Ascending aorta (tissue), 2 donors: ENCODE results near the gene FITM1. TPM values are rescaled to one million over a fixed set of nuclear protein-coding genes. Genes with fewer than 3 reads are reported as not detected.

Source experiments
- DNase-seq, 2 donors: peaks; one replicate each; pipeline ENCODE4 v3.0.0-alpha.2; 2019; ENCODE audit warnings: low spot score in 2 of 2
- H3K27ac ChIP-seq, 2 donors: fragments of 200-600 bp; sonication (generic); one replicate each; pipeline ENCODE4 v1.5.1; 2016 to 2017; ENCODE audit warnings: mild to moderate bottlenecking in 1 of 2
- H3K27me3 ChIP-seq: fragments of 200-600 bp; sonication (generic); one replicate; pipeline ENCODE4 v1.5.1; 2017
- H3K36me3 ChIP-seq, 2 donors: fragments of 200-600 bp; sonication (generic); one replicate each; pipeline ENCODE4 v1.5.1; 2016
- H3K4me1 ChIP-seq, 2 donors: fragments of 200-600 bp; sonication (generic); one replicate each; pipeline ENCODE4 v1.5.1; 2016 to 2017; ENCODE audit warnings: mild to moderate bottlenecking in 1 of 2
- H3K4me3 ChIP-seq, 2 donors: fragments of 200-600 bp; sonication (generic); one replicate each; pipeline ENCODE4 v1.5.1; 2016 to 2017; ENCODE audit warnings: mild to moderate bottlenecking in 1 of 2
- H3K9me3 ChIP-seq, 2 donors: fragments of 200-600 bp; sonication (generic); one replicate each; pipeline ENCODE4 v1.5.1; 2016
- intact Hi-C: fragments of 100-400 bp; cut with DNase I; formaldehyde crosslinking; loops from one replicate; pipeline ENCODE4 v1.15.1; 2023
- total RNA-seq: library from RNA; depleted of rRNA; stranded (reverse); fragments of >200 nt; gene quantifications from one replicate; pipeline ENCODE4 v1.1.0, GENCODE V29; 2016
- TF ChIP-seq, protein P1 (sequence below), 3 experiments: fragments of 200-600 bp in 2 of 3; fragments of 450-650 bp in 1 of 3; sonication (generic) in 2 of 3; IDR thresholded peaks; one replicate each; pipeline ENCODE4 v1.5.1; 2016 to 2019; ENCODE audit warnings: antibody characterized with exemption in 3 of 3, mild to moderate bottlenecking in 1 of 3, moderate library complexity in 1 of 3

FITM1 gene
- total RNA-seq, 1 donor from 2014 or later = not detected

DNA sequence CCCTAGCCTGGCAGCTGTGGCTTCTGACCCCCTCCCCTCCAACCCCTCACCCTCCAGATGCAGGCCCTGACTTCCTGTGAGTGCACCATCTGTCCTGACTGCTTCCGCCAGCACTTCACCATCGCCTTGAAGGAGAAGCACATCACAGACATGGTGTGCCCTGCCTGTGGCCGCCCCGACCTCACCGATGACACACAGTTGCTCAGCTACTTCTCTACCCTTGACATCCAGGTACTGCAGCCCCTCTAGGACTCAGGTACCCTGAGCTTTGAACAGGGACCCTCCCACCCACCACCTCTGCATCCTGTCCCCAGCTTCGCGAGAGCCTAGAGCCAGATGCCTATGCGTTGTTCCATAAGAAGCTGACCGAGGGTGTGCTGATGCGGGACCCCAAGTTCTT, 24.6 kb downstream of the FITM1 start:
- Histone ChIP-seq H3K27me3 (no peaks in the 10 kb centered on the region), H3K27ac (no peak overlapping the region), H3K4me3 (no peak overlapping the region), H3K9me3 (no peaks in the 10 kb centered on the region), H3K4me1 (no peaks in the 10 kb centered on the region), H3K36me3 (peaks cover 57 to 85% of the 10 kb centered on the region in 2 donors)
- intact Hi-C loops = no loop called here
- no peak for DNase-seq
- TF ChIP-seq, protein P1, sequence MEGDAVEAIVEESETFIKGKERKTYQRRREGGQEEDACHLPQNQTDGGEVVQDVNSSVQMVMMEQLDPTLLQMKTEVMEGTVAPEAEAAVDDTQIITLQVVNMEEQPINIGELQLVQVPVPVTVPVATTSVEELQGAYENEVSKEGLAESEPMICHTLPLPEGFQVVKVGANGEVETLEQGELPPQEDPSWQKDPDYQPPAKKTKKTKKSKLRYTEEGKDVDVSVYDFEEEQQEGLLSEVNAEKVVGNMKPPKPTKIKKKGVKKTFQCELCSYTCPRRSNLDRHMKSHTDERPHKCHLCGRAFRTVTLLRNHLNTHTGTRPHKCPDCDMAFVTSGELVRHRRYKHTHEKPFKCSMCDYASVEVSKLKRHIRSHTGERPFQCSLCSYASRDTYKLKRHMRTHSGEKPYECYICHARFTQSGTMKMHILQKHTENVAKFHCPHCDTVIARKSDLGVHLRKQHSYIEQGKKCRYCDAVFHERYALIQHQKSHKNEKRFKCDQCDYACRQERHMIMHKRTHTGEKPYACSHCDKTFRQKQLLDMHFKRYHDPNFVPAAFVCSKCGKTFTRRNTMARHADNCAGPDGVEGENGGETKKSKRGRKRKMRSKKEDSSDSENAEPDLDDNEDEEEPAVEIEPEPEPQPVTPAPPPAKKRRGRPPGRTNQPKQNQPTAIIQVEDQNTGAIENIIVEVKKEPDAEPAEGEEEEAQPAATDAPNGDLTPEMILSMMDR (IDR thresholded peaks at IDR 0.05) = no peak

DNA sequence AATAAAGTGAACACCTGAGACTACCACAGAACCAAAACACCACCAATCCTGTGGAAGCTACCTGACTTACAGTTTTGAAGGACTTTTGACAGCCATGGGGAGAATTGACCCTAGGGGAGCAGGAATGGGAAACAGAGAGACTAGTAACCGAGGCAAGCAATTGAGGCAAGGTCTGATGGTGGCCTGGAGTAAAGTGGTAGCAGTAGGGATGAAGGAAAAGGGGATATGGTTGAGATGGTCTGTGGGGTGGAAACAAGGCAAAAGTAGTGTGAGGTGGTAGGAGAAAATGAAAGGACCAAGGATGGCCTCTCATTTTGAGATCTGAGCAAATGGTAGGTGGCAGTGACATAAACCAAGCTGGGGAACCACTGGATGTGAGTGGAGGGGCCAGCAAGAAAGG, 26.4 kb downstream of the FITM1 start:
- Histone ChIP-seq H3K4me3 (no peak overlapping the region), H3K36me3 (peaks cover 45 to 74% of the 10 kb centered on the region in 2 donors), H3K4me1 (no peaks in the 10 kb centered on the region), H3K27me3 (no peaks in the 10 kb centered on the region), H3K9me3 (no peaks in the 10 kb centered on the region), H3K27ac (no peak overlapping the region)
- TF ChIP-seq, protein P1 (IDR thresholded peaks at IDR 0.05) = no peak
- no peak for DNase-seq
- intact Hi-C loops = no loop called here

DNA sequence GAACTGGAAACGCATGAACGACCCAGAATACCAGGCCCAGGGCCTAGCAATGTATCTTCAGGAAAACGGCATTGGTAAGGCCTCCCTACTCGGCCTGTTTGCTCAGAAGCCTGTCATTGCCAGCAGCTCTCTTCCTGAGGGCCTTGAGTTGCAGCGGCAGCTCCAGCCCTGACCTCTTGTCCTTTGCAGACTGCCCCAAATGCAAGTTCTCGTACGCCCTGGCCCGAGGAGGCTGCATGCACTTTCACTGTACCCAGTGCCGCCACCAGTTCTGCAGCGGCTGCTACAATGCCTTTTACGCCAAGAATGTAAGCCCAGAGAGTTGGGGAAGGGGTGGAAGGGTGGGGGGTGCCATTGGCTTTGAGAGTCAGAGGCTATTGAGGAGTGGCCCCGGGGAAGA, 26.9 kb downstream of the FITM1 start:
- no peak overlapping the region for H3K4me3 ChIP-seq
- no peak for DNase-seq
- no peaks in the 10 kb centered on the region for H3K9me3 ChIP-seq
- H3K4me1 ChIP-seq = peaks cover under 1 to 4% of the 10 kb centered on the region in 2 donors
- no peak overlapping the region for H3K27ac ChIP-seq
- intact Hi-C loops = no loop called here
- H3K27me3 ChIP-seq = no peaks in the 10 kb centered on the region
- TF ChIP-seq, protein P1 (IDR thresholded peaks at IDR 0.05) = no peak
- H3K36me3 ChIP-seq = peaks cover 43 to 69% of the 10 kb centered on the region in 2 donors

DNA sequence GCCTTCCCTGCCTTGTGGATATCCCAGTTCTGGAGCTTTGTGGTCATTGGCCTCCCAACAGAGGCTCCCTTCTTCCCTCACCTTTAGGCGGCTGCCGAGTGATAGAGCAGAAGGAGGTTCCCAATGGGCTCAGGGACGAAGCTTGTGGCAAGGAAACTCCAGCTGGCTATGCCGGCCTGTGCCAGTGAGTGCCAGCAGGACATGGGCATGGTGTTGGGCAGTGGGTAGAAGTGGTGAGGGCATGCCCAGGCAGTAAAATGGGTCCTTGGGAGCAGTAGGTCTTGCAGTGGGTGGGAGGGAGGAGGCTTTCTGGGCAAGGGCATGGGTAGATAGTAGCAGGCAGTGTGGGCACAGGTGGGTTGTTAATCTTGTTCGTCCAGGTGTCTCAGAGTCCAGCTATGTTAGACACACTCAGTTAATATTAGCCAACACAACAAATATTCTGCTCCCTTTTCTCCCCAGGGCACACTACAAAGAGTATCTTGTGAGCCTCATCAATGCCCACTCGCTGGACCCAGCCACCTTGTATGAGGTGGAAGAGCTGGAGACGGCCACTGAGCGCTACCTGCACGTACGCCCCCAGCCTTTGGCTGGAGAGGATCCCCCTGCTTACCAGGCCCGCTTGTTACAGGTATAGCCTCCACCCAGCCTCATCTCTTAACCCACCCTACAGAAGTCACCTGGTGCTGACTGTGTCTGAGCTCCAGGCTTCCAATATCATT, 29.5 kb downstream of the FITM1 start:
- H3K36me3 ChIP-seq = peaks cover 58 to 65% of the 10 kb centered on the region in 2 donors
- intact Hi-C loops = loop anchor here (2.0 kb wide), 1 partner anchor 29 kb away; the partner anchor contains the start of gene IPO4
- TF ChIP-seq, protein P1 (IDR thresholded peaks at IDR 0.05) = no peak
- no peak overlapping the region for H3K4me3 ChIP-seq
- H3K27me3 ChIP-seq = no peaks in the 10 kb centered on the region
- peaks cover 9 to 12% of the 10 kb centered on the region in 2 donors for H3K4me1 ChIP-seq
- H3K9me3 ChIP-seq = no peaks in the 10 kb centered on the region
- DNase-seq = peak in 1 of 2 donors; percentile 62
- peak overlapping the region; percentile 85 to 88 for H3K27ac ChIP-seq

DNA sequence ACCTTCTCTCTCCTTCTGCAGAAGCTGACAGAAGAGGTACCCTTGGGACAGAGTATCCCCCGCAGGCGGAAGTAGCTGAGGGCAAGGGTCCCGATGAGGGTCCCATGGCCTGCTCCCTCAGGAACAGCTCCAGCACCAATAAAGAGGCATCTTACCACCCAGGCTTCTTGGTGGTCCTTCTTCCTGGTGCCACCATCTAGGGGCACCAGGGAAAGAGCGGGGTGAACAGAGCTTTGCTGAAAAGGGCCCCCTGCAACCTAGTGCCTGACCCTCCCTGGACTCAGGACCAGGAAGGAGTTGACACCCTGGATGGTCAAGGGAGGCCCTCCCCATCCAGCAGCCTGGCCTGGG, 30.0 kb downstream of the FITM1 start:
- H3K36me3 ChIP-seq = peaks cover 58 to 65% of the 10 kb centered on the region in 2 donors
- no peak overlapping the region for H3K4me3 ChIP-seq
- H3K9me3 ChIP-seq = no peaks in the 10 kb centered on the region
- TF ChIP-seq, protein P1 (IDR thresholded peaks at IDR 0.05) = no peak
- DNase-seq = no peak
- intact Hi-C loops = loop anchor here (2.0 kb wide), 1 partner anchor 28 kb away; the partner anchor contains the start of gene IPO4
- peaks cover 9 to 12% of the 10 kb centered on the region in 2 donors for H3K4me1 ChIP-seq
- peak overlapping the region; percentile 85 to 88 for H3K27ac ChIP-seq
- H3K27me3 ChIP-seq = no peaks in the 10 kb centered on the region
